ENCODE measurements around the gene MACROD2.

MACROD2 gene

DNA sequence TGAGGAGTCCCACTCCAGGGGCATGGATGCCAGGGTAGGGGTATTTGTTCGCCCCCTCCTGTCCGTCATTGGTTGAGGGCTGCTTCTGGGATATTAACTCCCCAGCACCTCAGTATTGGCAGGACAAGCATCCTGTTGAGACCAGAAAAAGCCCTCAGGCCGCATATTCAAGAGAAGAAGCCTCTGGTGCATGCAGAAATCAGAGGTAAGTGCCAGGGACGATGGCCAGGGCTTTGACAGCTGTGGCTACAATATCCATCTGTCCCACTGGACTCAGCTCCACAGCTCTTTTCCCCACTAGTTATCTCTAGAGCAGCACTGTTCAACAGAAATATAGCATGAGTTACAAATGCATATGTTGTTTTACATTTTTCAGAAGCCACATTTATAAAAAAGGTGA is 1926.6 kb downstream of the MACROD2 start:
- DNase-seq, result no peak

DNA sequence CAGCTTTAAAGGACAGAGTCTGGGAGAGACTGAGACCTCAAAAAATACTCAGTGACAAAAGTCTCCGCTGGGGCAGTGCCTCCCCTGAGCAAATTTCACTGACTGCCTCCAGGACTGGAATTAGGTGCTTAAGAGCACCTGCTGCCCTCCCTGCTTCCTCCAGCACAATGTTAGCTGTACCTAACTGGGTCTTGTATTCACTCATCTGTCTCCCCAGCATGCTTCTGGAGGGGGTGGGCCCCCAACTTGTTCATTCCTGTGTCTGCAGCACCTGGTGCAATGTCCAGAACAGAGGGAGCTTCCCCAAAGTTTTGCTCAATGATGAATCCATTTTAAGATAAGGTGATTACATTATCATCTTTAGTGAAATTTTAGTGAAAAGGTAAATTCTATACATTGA is 1927.2 kb downstream of the MACROD2 start:
- DNase-seq, result no peak

DNA sequence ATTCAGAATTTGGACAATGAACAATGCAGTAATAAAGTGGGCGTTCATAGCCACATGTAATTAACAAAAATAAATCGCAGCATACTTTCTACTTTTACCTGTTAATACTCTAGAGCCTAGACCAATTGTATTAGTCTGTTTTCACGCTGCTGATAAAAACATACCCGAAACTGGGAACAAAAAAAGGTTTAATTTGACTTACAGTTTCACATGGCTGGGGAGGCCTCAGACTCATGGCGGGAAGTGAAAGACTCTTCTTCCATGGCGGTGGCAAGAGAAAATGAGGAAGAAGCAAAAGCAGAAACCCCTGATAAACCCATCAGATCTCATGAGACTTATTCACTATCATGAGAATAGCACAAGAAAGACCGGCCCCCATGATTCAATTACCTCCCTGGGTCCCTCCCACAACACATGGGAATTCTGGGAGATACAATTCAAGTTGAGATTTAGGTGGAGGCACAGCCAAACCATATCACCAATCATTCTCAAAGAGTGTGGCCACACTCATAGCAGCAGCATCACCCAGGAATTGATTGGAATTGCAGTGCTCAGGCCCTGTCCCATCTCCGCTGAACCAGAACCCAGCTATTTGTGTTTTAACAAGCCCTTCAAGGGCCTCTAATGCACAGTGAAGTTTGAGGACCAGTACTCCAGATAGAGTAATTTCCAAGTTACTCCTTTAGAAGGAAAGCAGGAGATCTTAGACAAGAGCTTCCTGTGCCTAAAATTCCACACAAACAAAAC is 1927.9 kb downstream of the MACROD2 start:
- no peak for DNase-seq

DNA sequence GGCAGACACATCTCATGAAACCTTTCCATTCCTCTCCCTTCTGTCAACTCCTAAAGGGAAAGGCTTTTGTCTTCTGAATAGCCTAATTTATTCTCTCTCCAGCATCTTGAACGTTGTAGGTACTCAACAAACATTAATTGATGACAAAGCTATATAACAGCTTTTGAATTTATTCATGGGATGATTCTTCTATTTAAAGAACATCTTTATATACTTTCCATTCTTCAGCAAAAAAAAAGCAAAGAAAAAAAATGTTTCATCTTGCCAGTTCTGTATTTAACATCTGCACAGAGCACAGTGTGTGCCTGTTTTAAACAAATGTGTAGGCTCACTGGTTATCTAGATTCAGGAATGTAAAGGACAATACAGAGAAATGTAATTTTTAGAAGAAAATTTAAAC is 1929.2 kb downstream of the MACROD2 start:
- no peak for DNase-seq

DNA sequence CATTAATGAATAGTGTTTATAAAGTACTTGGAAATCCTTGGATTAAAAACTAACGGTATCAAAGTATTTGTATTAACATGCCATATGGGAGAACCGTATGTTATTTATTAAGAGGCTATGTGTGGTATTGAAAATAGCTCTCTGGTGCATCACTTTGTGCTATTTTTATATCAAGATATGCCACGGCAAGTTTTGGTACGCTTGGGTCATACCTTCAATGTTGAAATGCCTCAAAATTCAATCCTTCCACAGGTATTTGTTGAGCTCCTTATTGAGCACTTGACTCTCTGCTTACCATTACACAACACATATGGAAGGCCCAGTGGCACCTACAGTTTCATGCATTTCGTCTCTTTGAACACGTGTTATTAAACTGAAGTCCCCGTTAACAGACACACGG is 1930.1 kb downstream of the MACROD2 start:
- no peak for DNase-seq

DNA sequence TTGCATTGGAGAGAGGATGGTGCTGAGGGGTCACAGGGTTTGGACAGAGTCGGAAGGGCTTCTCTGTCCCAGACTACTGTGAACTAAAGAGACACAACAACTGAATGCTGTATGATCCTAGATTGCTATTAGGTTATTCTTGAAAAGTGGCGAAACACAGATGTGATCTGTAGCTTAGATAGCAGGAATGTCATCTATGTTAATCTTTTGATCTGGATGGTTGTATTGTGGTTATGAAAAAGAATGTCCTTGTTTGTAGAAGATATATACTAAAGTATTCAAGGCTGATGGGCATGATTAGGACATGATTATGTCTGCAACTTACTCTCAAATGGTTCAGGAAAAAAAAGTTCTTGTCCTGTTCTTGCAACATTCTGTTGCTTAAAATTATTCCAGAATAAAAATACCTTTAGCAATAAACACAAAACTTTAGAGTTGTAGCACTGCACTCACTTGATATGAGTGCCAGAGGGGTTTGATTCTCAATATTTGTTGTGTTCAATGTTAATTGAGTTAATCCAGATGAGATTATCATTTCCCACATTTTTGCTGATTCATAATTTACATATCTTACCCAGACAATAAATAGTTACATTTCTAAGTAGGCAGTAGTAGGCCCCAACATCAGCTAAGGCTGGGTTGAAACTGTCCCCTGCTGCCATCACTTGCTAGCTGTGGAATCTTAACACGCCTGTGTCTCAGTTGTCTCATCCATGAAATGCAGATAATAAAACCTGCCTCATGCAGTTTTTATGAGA is 1932.8 kb downstream of the MACROD2 start:
- DNase-seq, result no peak

DNA sequence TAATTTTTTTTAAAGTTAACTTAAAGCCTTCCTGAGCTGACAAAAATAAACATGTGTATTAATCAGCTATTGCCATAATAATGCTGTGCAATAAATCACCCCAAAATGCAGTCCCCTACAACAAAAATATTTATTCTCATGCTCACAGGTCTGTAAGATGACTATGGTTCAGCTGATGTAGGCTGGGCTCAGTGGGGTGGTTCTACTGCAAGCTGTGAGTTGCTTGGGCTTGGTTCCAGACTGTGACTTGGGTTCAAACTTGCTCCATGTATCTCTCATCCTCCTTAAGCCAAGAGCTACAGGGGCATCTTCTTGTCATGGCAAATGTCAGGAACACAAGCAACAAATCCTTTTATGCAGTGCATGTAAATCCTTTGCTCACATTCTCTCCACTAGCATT is 1933.6 kb downstream of the MACROD2 start:
- DNase-seq, result no peak

DNA sequence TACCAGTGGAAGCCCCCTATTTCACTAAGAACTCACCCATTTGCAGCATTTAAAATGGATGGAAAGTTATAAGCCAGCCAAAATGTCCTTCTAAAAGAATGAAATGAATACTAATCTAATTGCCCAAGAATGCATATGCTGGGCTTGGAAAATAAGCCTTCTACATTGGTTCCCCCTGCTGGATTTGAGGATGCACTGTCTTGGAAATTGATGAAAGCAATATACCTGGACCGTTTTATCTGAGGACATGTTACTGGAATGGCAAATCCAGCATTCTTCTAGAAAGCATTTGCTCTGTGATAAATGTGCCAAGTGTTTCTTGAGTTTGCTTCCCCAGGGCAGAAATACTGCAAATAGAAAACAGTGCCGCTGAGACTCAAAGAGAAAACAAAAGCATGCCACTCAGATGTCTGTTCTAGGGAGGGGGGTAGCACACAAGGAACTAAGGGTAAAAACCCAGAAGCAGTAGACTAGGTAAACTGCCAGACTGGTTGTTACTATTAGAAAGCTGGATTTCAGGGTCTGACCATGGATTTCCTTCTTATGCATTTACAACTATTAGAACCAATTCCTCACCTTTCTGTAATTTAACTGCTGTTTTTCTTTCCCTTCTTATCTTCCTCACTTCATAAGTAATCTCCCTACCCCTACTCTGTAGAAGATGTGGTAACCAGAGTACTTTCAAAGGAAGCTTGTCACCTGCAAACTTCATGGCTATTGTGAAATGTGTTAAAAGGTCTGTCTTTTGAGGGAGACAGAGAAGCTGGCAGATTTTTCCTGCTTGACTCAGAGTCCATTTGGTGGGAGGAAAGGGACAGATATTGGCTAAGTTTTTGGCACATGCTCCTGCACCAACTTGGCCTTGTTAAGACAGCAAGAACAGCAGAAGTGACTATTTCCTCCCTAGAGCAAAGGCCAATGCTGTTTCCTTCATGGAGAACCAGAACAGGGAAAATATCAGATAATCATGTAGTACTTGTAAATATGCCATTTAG is 1935.3 kb downstream of the MACROD2 start:
- no peak for DNase-seq

DNA sequence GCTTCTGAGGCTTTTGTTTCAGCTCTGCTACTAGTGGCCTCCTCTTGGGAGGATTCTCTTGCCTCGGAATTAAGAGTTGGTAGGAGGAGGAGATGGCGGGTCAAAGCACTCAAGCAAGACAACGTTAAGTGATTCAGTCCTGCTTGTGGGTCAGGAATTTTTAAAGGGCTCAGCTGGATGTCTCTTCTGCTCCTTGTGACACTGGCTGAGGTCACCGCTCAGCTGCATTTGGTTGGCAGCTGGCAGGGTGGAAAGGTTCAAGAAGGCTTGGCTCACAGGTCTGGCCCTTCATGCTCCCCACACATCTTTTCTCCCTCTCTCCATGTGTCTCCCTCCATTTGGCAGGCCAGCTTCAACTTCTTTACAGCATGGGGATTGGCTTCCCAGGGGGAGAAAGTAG is 1936.6 kb downstream of the MACROD2 start:
- no peak for DNase-seq

DNA sequence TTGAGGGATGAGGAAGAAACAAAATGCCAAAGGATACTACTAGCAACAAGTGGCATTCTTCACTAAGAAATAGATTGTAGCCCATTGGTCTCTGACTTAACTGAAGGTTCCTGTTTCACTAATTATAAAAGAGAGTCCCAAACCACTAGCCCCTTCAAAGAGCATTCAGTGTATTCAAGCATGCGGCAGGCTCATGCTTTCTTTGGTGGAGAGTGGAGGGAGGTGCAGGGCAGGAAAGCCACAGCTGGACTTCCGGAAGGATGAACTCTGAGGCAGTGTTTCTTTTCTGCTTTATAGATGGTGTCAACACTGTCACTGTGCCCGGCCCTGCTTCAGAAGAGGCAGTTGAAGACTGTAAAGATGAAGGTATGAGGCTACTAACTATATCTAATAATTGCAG is 1941.9 kb downstream of the MACROD2 start:
- DNase-seq, result no peak

DNA sequence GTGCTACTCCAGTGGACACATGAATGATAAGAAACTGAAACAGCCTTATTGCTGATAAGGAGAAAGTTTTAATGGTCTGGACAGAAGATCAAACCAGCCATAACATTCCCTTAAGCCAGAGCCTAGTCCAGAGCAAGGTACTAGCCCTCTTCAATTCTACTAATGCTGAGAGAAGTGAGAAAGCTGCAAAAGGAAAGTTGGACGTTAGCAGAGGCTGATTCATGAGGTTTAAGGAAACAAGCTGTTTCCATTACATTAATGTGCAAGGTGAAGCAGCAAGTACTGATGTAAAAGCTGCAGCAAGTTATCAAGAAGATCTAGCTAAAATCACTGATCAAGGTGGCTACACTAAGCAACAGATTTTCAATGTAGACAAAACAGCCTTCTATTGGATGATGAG is 1943.5 kb downstream of the MACROD2 start:
- DNase-seq, result no peak

DNA sequence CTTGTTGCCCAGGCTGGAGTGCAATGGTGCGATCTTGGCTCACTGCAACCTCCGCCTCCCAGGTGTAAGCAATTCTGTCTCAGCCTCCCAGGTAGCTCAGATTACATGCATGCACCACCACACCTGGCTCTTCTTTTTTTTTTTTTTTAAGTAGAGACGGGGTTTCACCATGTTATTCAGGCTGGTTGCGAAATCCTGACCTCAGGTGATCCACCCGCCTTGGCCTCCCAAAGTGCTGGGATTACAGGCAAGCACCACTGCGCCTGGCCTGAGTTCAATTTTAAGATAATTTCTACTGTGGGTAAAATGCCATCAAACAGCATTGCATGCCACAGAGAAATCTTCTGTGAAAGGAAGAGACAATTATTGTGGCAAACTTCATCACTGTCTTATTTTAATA is 1944.8 kb downstream of the MACROD2 start:
- DNase-seq, result no peak

DNA sequence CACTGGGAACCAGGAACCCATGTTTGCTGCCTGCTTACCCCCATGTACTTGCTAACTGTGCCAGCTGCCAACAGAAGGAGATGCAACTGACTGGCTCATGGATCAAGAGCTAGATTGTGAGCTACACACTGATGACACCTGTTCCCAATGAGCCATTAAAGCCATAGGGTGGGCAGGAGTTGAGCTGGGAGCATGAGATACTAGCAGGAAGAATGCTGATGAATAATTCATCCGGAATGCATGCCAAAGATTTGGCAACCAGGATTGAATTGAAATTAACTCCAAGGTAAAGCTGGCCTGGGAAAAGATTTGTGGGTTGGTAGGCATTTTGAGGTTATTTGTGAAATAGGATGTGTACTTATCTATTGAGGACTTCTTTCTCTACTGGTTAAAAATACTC is 1946.8 kb downstream of the MACROD2 start:
- DNase-seq, result no peak

DNA sequence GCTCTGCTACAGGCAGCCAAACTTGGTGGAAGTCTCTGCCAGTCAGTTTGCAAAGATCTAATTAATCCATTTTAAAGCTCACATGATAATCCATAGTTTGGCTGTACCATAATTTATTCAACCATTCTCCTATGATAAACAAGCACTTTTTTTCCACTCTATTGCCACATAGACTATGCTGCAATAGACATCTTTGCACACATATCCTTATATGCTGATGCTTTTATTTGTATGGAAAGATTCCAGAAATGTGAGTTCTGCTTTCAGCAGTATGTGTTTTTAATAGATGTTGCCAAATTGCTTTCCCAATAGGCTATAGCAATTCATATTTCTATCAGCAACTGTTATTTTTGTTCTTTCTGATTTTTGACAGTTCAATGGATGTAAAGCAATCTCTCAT is 1950.0 kb downstream of the MACROD2 start:
- no peak for DNase-seq

DNA sequence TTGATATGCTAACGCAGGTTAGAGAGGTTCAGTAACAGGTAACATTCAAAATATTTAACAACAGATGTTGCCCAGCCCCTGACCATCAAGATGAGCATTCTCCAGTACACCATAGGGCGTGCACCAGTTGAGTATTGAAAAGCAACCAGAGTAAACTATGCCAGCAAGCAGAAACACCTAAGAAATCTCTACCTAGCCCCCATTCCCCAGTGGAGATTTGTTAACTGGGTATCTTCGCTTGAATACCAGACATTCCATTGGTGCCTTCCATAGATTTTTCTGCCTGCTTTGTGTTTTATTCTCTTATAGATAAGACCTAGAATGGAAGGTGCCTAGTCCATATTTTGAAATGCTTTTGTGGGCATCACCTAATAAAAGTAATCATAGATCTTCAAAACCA is 1954.1 kb downstream of the MACROD2 start:
- no peak for DNase-seq

DNA sequence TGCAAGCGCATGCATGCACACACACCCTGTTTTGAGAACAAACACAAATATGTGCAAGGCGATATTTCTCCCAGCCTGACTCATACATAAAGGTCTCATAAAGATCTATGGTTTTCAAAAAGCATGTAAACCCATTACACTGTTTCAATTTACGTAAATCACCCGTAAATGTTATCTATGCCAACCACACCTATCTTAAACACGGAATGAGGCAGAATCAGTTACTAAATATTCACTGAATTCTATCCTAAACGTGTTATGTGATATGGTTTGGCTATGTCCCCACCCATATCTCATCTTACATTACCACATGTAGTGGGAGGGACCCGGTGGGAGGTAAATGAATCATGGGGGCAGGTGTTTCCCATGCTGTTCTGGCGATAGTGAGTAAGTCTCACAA is 1956.3 kb downstream of the MACROD2 start:
- no peak for DNase-seq

DNA sequence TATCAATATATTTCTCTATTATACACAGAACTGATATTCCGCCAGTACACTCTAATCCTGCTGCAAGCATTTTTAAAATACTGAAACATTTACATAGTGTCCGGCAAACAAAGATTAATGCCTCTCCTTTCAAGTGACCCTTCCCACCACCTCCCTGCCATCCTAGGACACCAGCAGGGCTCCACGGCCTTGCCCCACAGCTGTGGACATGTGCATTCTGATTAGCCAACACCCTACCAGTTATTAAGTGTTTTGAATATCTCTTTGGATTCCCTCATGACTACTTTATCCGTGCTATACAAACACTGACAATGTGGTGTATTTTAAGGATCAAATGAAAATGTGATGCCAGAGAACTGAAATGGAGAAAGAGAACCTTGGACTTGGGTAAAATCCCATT is 1962.8 kb downstream of the MACROD2 start:
- DNase-seq, result no peak

DNA sequence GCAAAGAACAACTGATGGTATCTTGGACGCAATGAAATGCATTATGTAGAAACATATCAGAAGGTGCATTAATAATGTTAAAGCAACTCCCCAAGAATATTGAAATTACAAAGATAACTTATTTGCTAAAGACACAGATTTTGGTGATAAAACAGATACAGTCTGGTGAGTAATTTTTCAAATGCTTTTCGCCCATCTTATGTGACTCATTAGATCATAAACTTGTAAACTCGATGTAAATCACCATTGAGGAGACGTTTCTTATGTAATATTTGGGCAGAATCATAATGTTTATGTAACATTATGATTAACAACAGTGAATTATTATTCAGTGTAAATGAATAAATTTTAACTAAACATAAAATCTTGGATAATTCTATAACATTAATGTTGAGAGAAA is 1969.8 kb downstream of the MACROD2 start:
- no peak for DNase-seq

DNA sequence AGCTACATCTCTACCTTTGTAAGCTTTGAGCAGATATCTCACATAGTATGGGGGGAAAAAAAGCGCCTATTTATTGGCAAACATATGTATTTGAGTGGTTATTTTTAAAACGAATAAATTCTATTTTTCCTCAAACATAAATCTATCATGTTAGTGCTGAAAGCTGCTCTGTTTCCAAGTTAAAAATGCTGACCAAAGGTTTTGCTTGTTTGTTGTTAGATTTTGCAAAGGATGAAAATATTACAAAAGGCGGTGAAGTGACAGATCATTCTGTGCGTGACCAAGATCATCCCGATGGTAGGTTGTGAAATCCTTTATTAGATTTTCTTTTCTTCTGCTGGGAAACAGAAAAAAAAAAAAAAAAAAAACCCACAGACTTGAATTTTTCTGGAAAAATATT is 1972.0 kb downstream of the MACROD2 start:
- no peak for DNase-seq

DNA sequence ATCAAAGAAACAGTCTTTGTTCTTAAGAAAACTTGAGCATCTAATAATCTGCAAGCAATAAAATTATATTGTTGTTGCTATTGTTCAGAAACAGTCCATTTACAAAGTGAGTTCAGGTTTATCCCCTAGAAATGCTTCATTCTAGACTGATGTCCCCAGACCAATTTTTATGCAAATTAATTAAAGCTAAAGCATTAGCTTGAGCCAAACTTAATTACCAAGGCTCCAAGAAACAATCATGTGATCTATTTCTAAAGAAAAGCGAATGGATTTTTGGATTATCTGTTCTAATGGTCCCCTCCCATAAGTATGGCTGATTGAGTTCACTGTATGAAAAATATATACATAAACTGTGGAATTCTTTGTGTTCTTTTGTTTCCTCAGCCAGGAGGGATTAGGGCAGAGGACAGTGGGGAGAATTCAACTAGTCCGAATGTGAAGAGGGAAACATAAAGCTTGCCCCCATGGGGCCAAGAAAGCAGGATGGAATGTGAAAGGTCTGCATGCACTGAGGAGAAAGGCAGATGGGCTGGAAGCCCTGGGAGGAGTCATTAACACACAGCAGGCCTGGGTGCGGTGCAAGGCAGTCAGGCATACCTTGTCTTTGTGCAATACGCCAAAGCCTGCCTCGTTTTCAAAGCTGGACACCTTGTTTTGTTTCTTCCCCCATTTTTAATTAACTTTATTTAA is 1980.9 kb downstream of the MACROD2 start:
- DNase-seq, result no peak

DNA sequence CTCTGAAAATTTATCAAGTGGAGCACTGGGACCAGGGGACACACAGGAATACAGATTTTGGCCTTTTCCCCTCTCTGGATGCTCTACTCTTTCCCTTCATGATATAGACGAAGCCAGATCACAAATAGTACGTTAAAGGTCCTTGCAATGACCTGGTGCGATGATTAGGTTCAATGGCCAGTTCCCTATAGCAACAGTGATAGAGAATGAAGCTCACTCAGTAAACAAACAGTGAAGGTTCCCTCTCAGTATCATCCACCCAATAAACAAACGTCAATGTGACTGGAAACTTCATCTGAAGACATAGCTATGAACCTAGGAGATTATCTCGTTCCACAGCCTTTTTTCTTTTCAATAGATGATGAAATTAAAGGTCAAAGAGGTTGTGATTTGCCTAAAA is 1981.7 kb downstream of the MACROD2 start:
- no peak for DNase-seq

DNA sequence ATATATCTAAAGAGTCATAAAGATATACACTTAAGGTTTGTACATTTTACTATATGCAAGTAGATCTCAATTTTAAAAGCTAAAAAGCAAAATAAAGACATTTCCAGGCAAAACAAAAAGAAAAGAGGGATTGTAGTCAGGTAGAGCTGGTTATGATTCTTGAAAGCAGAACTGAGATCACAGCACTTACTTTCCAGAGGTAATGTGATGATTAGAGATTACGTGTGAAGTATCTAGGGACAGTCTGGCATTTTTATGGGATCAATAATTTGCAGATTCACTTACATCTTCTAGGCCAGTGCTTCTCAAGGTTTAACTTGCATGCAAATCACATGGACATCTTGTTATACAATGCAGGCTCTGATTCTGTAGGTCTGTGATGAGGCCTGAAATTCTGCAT is 1982.4 kb downstream of the MACROD2 start:
- DNase-seq, result no peak

Data from NCI-H526 treated with DMSO at 0.1 percent for 48 hours (cell line).